NB4 (cell line): ENCODE results near the gene CENPH.
"Not testable (repeated sequence)": the region's sequence is repeated elsewhere in the genome, so short reads cannot be mapped to it uniquely, and the experiment has no call there.

Experiments used
- DNase-seq: peaks from one replicate; pipeline ENCODE4 v3.0.0; 2010; ENCODE audit warnings: low read depth
- H3K4me3 ChIP-seq: one replicate; pipeline ENCODE4 v1.5.1; 2011; ENCODE audit warnings: mild to moderate bottlenecking, low read depth, low read length, moderate library complexity
- MYC ChIP-seq: IDR thresholded peaks from 2 replicates; pipeline ENCODE4 v1.6.1; 2011; ENCODE audit warnings: low read depth, low read length
- POLR2A ChIP-seq: IDR thresholded peaks from 2 replicates; pipeline ENCODE4 v1.6.1; 2011; ENCODE audit warnings: mild to moderate bottlenecking; ENCODE audit not compliant: insufficient read length; ENCODE audit errors: extremely low read depth
- TF ChIP-seq, protein P1 (sequence below): IDR thresholded peaks from 2 replicates; pipeline ENCODE4 v1.6.1; 2011; ENCODE audit warnings: low read depth, low read length
- TF ChIP-seq, protein P2 (sequence below): IDR thresholded peaks from one replicate; pipeline ENCODE4 v1.5.1; 2012; ENCODE audit warnings: low read depth, low read length

The CENPH gene

DNA sequence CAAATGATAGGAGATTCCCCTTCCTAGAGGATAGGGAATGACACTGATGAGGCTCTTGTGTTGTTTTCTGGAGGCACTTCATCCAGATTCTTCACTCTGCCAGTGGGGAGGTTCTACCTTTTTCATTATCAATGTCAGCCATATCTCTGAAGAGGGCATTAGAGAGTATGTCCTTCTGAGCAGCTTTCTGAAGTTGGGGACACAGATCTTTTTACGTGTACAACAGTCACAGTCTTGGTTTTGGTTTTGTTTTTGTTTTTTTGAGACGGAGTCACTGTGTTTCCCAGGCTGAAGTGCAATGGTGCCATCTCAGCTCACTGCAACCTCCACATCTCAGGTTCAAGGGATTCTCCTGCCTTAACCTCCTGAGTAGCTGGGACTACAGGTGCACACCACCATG is 22.6 kb downstream of the CENPH start:
- no peak for DNase-seq
- TF ChIP-seq MYC, result no peak
- TF ChIP-seq, protein P1, sequence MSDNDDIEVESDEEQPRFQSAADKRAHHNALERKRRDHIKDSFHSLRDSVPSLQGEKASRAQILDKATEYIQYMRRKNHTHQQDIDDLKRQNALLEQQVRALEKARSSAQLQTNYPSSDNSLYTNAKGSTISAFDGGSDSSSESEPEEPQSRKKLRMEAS, result no peak
- no peak overlapping the region for H3K4me3 ChIP-seq

DNA sequence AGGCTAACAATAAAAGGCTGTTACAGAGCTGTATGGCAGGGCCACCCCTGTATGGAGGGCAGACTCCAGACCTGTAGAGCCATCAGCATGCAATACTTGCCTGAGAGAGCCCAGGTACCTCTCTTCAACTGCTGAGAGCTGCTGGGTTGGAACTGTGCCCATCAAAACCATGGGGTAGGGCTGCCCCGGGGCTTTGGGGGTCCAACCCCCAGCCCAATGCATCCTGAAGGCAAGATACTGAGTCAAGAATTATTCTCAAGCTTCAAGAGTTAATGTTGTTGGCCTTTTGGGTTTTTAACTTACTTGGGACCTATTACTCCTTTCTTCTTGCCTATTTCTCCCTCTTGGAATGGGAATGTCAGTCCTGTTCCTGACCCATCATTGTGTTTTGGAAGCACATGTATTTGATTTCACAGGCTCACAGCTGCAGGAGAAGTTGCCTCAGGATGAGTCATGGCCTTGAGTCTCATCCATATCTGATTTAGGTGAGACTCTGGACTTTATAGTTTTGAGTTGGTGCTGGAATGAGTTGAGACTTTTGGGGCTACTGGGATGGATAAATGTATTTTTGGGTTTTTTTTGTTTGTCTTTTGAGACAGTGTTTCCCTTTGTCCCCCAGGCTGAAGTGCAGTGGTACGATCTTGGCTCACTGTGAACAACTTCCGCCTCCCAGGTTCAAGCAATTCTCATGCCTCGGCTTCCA is 24.3 kb downstream of the CENPH start:
- H3K4me3 ChIP-seq, result no peak overlapping the region
- TF ChIP-seq POLR2A (no peak), MYC (no peak)
- TF ChIP-seq, protein P1, result no peak
- TF ChIP-seq, protein P2, sequence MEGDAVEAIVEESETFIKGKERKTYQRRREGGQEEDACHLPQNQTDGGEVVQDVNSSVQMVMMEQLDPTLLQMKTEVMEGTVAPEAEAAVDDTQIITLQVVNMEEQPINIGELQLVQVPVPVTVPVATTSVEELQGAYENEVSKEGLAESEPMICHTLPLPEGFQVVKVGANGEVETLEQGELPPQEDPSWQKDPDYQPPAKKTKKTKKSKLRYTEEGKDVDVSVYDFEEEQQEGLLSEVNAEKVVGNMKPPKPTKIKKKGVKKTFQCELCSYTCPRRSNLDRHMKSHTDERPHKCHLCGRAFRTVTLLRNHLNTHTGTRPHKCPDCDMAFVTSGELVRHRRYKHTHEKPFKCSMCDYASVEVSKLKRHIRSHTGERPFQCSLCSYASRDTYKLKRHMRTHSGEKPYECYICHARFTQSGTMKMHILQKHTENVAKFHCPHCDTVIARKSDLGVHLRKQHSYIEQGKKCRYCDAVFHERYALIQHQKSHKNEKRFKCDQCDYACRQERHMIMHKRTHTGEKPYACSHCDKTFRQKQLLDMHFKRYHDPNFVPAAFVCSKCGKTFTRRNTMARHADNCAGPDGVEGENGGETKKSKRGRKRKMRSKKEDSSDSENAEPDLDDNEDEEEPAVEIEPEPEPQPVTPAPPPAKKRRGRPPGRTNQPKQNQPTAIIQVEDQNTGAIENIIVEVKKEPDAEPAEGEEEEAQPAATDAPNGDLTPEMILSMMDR, result no peak
- DNase-seq, result no peak

DNA sequence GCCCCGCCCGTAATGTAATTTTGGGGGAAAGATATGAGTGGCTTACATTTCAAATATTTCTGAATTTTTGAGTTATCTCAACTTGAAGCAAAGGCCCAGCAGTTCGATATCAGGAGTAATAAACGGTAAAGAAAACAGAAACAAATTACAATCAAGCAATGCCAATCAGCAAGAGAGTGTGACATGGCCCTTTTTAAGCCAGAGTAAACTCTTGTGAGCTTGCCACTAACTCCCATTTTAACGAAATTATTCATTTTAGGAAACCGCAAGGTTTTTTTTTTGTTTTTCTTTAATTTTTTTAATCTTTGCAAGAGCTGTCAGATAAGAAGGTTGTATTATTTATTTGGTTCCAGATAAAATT is 27.7 kb downstream of the CENPH start:
- peak; percentile 14 for DNase-seq
- TF ChIP-seq, protein P1, result no peak
- TF ChIP-seq, protein P2, result no peak
- TF ChIP-seq MYC (no peak), POLR2A (no peak)

DNA sequence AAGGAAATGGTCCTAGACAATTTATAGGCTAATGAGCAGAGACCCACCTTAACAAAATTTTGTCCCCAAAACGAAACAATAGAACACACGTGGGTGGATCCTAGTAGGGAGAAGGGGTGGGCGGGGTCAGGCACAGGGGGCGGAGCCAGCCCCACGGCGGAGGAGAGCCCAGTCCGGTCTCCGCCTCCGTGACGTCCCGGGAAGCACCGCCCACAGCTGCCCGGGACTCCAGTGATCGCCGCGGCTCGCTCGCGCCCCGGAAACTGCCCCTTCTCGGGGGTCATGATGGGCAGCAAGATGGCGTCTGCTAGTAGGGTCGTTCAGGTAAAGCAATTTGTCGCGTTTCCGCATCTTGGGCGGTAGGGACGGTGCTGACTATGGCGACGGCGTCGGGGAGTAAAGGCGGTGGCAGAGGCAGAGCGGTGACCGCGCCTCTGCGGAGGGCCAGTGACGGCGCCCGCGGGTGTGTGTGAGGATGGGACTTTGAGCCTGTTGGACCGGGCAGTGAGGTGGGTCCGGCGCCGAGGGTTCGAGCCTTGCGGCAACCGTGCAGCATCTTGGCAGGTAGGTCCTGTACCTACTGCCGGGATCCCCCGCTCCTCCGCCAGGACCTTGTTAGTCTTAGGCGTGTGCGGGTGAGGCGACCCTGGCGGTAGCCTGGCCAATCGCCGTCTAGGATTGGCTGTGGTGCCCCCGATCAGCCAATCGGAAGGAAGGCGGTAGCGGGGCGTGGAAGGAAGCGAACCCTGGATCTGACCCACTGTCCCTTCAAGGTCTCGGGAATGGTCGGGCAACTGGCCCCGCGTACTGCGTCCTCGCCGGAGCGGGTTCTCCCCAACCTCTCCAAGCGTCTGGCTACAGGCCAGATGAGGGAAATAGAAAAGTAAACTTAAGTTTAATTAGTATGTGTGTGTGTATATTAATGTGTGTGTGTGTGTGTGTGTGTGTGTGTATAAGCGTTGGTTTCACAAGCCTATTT is 28.5 kb downstream of the CENPH start:
- DNase-seq, result peak; percentile 95
- TF ChIP-seq POLR2A, result peak; percentile 62
- TF ChIP-seq, protein P2, result no peak
- TF ChIP-seq, protein P1, result peak; percentile 52; the same call in 1 of the 2 replicates
- TF ChIP-seq MYC, result no peak
- peak overlapping the region; percentile 91 for H3K4me3 ChIP-seq

More for the DNA sequence above, 27.7 kb downstream of the CENPH start:
- peak overlapping the region; percentile 91 for H3K4me3 ChIP-seq

DNA sequence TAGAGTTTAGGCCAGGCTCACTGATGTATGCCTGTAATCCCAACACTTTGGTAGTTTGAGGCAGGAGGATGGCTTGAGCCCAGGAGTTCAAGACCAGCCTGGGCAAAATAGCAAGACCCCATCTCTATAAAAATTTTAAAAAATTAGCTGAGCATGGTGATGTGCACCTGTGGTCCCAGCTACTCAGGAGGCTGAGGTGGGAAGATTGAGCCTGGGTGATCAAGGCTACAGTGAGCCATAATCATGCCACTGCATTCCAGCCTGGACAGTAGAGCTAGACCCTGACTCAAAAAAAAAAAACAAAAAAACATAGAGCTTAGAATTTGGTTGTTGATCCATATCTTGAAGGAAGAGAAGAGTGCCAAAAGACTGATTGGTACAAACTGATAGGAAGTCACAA is 30.6 kb downstream of the CENPH start:
- TF ChIP-seq, protein P1, result no peak
- TF ChIP-seq POLR2A (no peak), MYC (no peak)
- TF ChIP-seq, protein P2, result no peak
- no peak overlapping the region for H3K4me3 ChIP-seq
- DNase-seq, result no peak

DNA sequence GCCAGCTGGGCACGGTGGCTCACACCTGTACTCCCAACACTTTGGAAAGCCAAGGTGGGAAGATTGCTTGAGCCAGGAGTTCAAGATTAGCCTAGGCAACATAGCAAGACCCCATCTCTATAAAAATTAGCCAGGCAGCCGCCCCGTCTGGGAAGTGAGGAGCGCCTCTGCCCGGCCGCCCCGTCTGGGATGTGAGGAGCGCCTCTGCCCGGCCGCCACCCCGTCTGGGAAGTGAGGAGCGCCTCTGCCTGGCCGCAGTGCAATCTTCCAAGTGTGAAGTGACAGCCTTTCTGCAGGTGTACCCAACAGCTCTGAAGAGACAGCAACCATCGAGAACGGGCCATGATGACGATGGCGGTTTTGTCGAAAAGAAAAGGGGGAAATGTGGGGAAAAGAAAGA is 31.0 kb downstream of the CENPH start:
- H3K4me3 ChIP-seq, result not testable (repeated sequence)

DNA sequence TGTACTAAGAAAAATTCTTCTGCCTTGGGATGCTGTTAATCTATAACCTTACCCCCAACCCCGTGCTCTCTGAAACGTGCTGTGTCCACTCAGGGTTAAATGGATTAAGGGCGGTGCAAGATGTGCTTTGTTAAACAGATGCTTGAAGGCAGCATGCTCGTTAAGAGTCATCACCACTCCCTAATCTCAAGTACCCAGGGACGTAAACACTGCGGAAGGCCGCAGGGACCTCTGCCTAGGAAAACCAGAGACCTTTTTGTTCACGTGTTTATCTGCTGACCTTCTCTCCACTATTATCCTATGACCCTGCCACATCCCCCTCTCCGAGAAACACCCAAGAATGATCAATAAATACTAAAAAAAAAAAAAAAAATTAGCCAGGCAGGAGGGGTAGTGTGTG is 31.4 kb downstream of the CENPH start:
- not testable (repeated sequence) for DNase-seq, H3K4me3 ChIP-seq

More for the DNA sequence above, 31.0 kb downstream of the CENPH start:
- not testable (repeated sequence) for DNase-seq
